SJSA1 (cell line): Measurements from ENCODE around the gene ACOXL. TPM values are rescaled to one million over a fixed set of nuclear protein-coding genes. Genes with fewer than 3 reads are reported as not detected.

Experiments used
- DNase-seq, 2 experiments: peaks; one replicate each; pipeline ENCODE4 v3.0.0-alpha.2; 2015 to 2020; ENCODE audit warnings: low spot score in 2 of 2, low read depth in 1 of 2
- H3K27ac ChIP-seq: fragments of 250-450 bp; sonication (Bioruptor Pico); 2 replicates; pipeline ENCODE4 v1.5.1; 2020; ENCODE audit warnings: mild to moderate bottlenecking, moderate library complexity
- H3K27me3 ChIP-seq: fragments of 250-450 bp; sonication (Bioruptor Pico); replicated peaks from 2 replicates; pipeline ENCODE4 v1.5.1; 2020; ENCODE audit warnings: mild to moderate bottlenecking, moderate library complexity
- H3K36me3 ChIP-seq: fragments of 250-450 bp; sonication (Bioruptor Pico); 2 replicates; pipeline ENCODE4 v1.5.1; 2020; ENCODE audit warnings: mild to moderate bottlenecking
- H3K4me1 ChIP-seq: fragments of 250-450 bp; sonication (Bioruptor Pico); replicated peaks from 2 replicates; pipeline ENCODE4 v1.6.1; 2021; ENCODE audit warnings: mild to moderate bottlenecking
- H3K4me3 ChIP-seq: fragments of 250-450 bp; sonication (Bioruptor Pico); 2 replicates; pipeline ENCODE4 v1.5.1; 2020; ENCODE audit warnings: mild to moderate bottlenecking
- H3K9me3 ChIP-seq: fragments of 250-450 bp; sonication (Bioruptor Pico); replicated peaks from 2 replicates; pipeline ENCODE4 v1.5.1; 2020; ENCODE audit warnings: mild to moderate bottlenecking
- total RNA-seq: library from RNA; depleted of rRNA; stranded (reverse); fragments of >200 nt; shearing (Covaris generic); gene quantifications from 2 replicates; pipeline ENCODE4 v1.2.3, GENCODE V29; 2014

ACOXL gene
- total RNA-seq, 1 experiment from 2014 or later, result not detected

DNA sequence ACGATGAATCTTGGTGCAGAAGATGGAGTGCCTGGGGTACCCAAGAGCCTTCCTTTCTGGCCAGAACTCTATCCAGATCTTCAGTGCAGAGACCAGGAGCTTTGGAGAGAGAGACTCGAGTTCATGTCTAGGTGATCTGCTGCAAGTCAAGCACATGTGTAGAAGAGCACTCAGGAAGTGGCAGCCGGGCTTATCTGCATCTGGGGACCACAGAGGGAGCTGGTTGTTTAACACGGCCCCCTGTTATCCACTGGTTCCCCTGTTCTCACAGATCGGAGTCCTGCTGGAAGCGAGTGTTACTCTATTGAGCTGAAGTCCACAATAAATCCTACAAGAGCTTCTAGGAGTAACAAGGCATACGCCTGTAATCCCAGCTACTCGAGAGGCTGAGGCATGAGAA, 128.3 kb downstream of the ACOXL start:
- no peak overlapping the region for H3K4me3 ChIP-seq
- 0 out of 2 replicates have a peak, but pooled peaks cover 2% of the 10 kb centered on the region for H3K9me3 ChIP-seq
- H3K36me3 ChIP-seq, result no peaks in the 10 kb centered on the region
- peaks cover 38% of the 10 kb centered on the region for H3K27me3 ChIP-seq
- no peak overlapping the region for H3K27ac ChIP-seq
- no peak for DNase-seq
- H3K4me1 ChIP-seq, result no peaks in the 10 kb centered on the region

DNA sequence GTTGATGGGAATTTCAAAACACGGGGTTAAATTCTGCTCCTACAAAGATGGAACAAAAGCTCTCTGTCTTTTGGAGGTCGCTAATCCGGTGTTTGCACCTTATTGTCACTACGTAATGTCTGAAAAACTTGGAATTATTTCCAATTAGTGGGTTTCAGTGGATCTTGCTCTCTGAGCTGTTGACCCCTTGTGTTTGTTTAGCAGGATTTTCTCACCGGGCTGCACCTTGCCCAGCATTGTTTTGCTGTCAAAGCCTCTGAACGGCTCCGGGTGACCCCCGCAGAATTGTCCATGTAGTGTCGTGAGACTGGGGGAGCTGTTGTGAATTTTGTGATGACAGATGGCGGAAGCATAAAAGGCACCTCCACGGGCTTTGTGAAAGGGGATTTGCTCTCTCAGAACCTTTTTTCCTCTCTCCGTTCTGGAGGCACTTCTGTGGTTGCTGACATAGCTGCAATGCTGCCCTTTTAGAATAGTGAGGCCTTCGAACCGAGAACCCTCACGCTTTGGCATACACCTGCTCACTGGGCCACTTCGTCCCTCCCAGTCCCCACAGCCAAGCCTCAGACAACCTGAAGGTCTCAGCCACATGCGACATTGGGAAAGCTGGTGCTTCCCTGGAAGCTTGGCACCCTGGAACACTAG, 129.4 kb downstream of the ACOXL start:
- no peaks in the 10 kb centered on the region for H3K4me1 ChIP-seq
- no peak overlapping the region for H3K4me3 ChIP-seq
- 0 out of 2 replicates have a peak, but pooled peaks cover 2% of the 10 kb centered on the region for H3K9me3 ChIP-seq
- no peak for DNase-seq
- no peak overlapping the region for H3K27ac ChIP-seq
- H3K36me3 ChIP-seq, result no peaks in the 10 kb centered on the region
- peaks cover 39% of the 10 kb centered on the region for H3K27me3 ChIP-seq

DNA sequence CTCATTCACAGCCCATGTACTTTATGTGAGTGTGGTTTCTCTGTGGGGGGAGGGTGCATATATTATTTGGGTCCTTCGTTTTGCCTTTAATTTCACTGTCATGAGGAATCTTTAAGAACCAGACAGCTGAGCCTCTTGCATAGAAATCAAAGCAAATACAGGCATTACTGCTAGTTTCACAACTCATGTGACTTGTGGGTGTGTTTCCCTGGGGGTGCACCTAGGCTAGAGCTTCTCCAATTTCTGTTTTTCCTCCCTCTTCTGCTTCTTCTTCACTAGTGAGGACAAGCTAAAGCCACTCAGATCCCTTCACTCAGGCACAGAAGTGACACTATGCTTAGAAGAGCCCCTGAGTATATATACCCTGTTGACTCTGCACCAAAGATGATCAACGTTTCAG, 131.4 kb downstream of the ACOXL start:
- H3K27me3 ChIP-seq, result peaks cover 32% of the 10 kb centered on the region
- DNase-seq, result peak in 1 of 2 experiments; percentile 13

DNA sequence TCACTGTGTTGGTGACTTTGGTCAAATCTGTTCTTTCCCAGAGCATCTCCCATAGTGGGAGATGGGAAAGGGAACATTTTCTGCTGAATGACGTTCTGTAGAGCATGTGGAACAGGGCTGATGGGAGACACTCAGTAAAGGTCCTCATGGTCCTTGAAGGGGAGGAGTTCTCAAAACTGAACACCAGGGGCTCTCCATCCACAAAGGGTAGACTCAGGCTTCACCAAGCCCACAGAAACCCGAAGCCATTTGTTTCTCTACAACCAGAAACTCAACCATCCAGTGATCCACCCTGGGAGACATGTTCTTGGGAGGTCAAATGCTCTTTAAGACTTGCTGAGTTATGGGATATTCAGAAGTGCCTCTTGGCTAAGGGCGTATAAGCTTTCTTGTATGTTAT, 131.8 kb downstream of the ACOXL start:
- Histone ChIP-seq H3K9me3 (0 out of 2 replicates have a peak, but pooled peaks cover 2% of the 10 kb centered on the region), H3K36me3 (no peaks in the 10 kb centered on the region), H3K27ac (no peak overlapping the region), H3K4me1 (no peaks in the 10 kb centered on the region), H3K4me3 (no peak overlapping the region), H3K27me3 (peaks cover 29% of the 10 kb centered on the region)
- DNase-seq, result no peak

More for the DNA sequence above, 131.4 kb downstream of the ACOXL start:
- Histone ChIP-seq H3K9me3 (0 out of 2 replicates have a peak, but pooled peaks cover 2% of the 10 kb centered on the region), H3K4me3 (no peak overlapping the region), H3K4me1 (no peaks in the 10 kb centered on the region), H3K36me3 (no peaks in the 10 kb centered on the region), H3K27ac (no peak overlapping the region)

DNA sequence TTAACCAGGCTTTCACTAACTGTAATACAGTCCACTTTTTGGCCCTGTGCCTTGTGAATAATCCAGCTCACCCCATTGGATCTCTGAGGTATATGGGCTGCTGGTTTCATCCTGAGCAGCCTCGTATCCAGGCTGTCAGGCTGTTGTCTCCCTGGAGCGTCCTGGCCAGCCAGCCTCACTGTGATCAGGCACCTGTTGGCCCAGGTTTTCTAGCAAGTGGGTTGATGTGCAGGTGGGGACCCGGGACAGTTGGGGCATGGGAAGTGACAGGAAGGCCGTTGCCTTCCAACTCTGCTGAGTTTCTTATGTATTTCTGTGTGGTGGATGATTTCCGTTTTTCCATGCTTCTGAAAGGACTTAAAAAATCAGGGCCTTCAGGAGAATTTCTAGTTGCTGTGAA, 132.4 kb downstream of the ACOXL start:
- peak in 1 of 2 experiments; percentile 37 for DNase-seq
- Histone ChIP-seq H3K4me3 (no peak overlapping the region), H3K27me3 (peaks cover 24% of the 10 kb centered on the region), H3K4me1 (no peaks in the 10 kb centered on the region), H3K36me3 (no peaks in the 10 kb centered on the region), H3K27ac (no peak overlapping the region), H3K9me3 (0 out of 2 replicates have a peak, but pooled peaks cover 2% of the 10 kb centered on the region)

DNA sequence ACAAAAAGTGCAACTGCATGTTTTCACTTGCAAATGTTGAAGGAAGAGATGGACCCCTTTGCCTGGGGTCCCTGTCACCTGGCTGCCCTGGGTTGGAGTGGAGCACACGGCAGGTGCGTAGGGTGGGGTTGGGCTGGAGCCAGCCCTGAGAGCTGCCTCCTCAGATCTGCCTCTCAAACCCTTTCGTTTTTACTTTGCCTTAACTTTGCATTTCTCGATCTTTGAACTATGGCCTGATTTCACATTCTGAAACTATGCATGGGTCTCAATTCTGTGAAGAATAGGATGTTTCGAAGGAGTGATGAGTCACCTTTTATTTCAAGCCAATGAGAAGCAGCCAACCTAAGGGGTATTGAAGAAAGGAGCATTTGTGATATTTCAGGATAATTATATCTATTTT, 132.8 kb downstream of the ACOXL start:
- no peak for DNase-seq
- Histone ChIP-seq H3K27me3 (peaks cover 19% of the 10 kb centered on the region), H3K4me3 (no peak overlapping the region), H3K36me3 (no peaks in the 10 kb centered on the region), H3K4me1 (no peaks in the 10 kb centered on the region), H3K27ac (no peak overlapping the region), H3K9me3 (0 out of 2 replicates have a peak, but pooled peaks cover 2% of the 10 kb centered on the region)

DNA sequence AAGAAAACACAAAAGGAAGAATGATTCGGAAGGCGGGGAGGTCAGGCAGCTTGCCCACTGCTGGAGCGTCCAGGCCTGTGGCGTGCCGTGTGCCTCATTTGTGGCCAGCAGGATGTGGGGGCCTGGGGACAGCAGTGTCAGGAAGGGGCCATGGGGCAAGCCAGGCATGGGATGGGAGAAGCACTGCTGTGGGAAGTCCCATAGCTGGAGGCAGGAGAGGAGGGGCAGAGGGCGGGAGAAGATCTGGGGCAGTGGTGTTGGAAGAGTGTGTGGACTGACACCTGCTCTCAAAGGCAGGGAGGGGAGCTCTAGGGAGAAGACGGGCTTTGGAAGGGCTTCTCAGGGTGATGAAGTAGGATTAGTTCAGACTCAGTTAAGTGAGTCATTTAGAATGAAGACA, 133.7 kb downstream of the ACOXL start:
- Histone ChIP-seq H3K27ac (no peak overlapping the region), H3K4me3 (no peak overlapping the region), H3K9me3 (no peaks in the 10 kb centered on the region), H3K36me3 (no peaks in the 10 kb centered on the region), H3K4me1 (no peaks in the 10 kb centered on the region), H3K27me3 (peaks cover 14% of the 10 kb centered on the region)
- peak in 1 of 2 experiments; percentile 23 for DNase-seq

DNA sequence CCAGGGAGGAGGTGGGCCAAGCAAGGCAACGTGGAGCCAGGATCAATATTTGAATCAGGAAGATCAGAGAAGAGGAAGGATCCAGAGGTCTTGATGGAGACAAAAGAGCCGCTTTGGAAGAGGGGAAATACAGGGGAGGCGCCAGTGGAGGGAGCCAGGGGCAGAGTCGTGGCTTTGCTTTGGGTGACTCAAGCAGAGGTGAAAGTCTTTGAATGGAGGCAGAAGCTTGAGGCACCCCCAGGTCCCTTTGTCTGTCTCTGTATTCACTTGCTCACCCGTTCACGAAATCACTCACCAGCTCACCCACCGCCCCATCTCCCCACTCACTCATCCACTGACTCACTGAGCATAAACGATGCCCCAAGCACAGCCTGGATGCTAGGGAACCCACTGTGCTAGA, 134.1 kb downstream of the ACOXL start:
- Histone ChIP-seq H3K27ac (no peak overlapping the region), H3K9me3 (no peaks in the 10 kb centered on the region), H3K4me3 (no peak overlapping the region), H3K27me3 (peaks cover 14% of the 10 kb centered on the region), H3K4me1 (no peaks in the 10 kb centered on the region), H3K36me3 (no peaks in the 10 kb centered on the region)
- no peak for DNase-seq

DNA sequence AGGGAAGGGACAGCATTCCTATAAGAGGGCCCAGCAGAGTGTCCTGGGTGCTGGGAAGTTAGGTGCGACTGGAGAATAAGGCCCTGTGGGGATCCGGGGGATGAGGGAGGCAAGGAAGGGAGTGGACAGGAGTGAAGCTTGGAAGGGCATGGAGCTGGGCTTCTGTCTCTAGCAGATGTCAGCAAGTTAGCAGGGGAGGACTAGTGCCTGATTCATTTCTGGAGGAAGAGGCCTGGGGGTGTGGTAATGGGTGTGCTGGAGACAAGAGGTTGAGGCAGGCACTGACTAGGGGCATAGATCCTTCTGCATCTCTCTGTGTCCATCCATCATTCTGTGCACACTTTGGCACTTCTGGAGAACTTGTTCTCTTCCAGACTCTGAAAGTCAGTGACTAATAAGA, 134.7 kb downstream of the ACOXL start:
- Histone ChIP-seq H3K4me1 (no peaks in the 10 kb centered on the region), H3K4me3 (no peak overlapping the region), H3K9me3 (no peaks in the 10 kb centered on the region), H3K36me3 (no peaks in the 10 kb centered on the region), H3K27me3 (peaks cover 9% of the 10 kb centered on the region), H3K27ac (no peak overlapping the region)
- no peak for DNase-seq

DNA sequence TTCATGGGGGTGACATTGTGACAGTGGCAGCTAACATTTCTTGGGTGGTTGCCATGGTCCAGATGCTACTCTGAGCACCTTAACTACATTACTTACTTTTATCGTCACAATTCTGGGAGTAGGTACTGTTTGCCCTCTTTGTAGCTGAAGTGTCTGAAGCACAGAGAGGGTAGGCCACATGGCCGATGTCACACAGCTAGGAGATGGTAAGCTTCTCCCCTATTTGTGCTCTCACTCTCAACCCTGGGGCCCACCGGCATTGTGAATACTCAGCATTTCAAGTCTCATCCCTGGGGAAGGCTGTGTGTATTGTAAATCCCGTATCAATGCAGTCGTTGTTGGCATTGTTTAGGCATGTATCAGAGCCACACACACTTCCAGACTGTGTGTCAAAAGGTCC, 136.6 kb downstream of the ACOXL start:
- DNase-seq, result no peak
- H3K4me3 ChIP-seq, result no peak overlapping the region
- H3K27me3 ChIP-seq, result 0 out of 2 replicates have a peak, but pooled peaks cover 4% of the 10 kb centered on the region
- H3K27ac ChIP-seq, result no peak overlapping the region
- H3K36me3 ChIP-seq, result no peaks in the 10 kb centered on the region
- no peaks in the 10 kb centered on the region for H3K9me3 ChIP-seq
- H3K4me1 ChIP-seq, result no peaks in the 10 kb centered on the region

DNA sequence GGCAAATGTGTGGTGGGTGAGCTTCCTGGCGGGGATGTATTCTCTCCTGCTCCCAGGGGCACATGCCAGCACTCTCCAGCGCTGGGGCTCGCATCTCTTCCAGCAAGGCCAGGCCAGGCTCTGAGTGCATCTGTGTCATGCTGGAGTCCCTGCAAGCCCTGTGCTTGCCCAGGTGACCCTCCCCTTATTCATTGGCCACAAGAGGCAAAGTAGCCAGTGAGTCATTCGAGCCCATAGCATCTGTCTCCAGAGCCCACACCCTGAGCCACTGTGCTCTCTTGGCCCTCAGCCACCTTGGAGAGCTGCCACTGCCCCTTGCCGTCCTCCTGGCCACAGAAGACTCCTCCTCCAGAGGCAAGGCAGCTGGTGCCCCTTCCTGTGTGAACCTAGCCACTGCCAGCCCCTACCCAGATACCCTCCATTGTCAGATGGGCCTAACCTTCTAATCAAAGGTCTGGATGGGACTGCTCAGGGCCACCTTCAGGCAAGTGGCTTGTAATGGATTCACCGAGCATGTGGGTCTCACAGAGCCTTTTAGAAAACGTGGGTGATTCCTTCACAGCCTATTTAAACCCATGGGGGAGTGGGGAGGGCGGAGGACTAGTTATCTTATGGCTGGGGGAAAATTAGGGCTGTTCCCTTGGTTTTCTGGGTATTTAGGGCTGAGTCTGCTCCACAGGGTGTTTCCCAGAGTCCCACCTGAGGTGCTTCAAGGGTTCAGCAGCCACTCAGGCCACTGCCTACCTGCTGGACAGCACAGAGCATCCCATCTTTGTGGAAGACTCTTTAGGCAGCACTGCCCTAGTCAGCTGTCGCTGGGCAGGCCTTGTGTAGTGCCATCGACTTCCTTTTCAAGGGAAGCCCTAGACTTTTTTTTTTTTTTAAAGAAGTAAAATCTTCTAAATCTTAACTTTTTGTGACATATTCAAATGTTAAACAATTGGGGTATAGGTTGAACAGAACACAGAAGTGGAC, 137.4 kb downstream of the ACOXL start:
- Histone ChIP-seq H3K4me3 (no peak overlapping the region), H3K27me3 (0 out of 2 replicates have a peak, but pooled peaks cover 4% of the 10 kb centered on the region), H3K27ac (no peak overlapping the region), H3K36me3 (no peaks in the 10 kb centered on the region), H3K9me3 (no peaks in the 10 kb centered on the region), H3K4me1 (no peaks in the 10 kb centered on the region)
- DNase-seq, result peak in 1 of 2 experiments; percentile 5

DNA sequence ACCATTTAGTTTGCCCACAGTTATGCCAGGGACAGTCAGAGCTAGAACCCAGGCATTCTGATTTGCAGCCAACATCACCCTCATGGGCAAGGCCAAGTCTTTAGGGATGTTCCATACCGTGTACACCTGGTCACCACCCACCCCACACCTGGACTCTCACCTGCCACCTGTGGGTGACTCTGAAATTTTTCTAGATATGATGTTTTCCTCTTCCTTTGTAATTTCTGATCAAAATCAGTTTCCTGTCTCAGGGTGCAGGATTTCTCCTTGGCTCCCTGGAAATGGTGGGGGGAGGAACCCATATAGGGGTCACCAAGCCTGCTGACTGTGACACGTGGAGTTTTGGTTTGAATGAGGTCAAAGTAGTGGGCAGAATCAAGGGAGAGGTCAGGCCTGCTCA, 138.2 kb downstream of the ACOXL start:
- DNase-seq, result no peak
- no peak overlapping the region for H3K27ac ChIP-seq
- H3K27me3 ChIP-seq, result 0 out of 2 replicates have a peak, but pooled peaks cover 4% of the 10 kb centered on the region
- no peaks in the 10 kb centered on the region for H3K36me3 ChIP-seq
- no peaks in the 10 kb centered on the region for H3K9me3 ChIP-seq
- no peak overlapping the region for H3K4me3 ChIP-seq
- H3K4me1 ChIP-seq, result no peaks in the 10 kb centered on the region

DNA sequence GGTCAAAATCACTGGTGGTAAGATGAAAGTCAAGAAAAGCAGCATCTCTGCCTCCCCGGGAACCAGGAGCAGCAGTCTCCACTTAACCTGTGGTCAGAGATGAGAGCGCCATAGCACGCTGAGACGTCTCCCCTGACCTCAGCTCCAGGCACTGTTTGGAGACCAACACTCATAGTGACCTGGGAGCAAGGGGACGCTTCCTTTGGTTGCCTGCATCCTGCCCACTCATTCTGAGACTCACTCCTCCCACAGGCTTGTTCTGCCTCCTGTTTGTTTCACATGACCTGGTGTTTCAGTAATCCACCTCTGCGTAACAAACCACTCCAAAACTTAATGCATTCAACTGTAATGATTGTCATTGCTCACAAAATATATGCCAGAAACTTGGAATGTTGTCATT, 139.3 kb downstream of the ACOXL start:
- no peak overlapping the region for H3K27ac ChIP-seq
- H3K36me3 ChIP-seq, result no peaks in the 10 kb centered on the region
- no peaks in the 10 kb centered on the region for H3K4me1 ChIP-seq
- no peaks in the 10 kb centered on the region for H3K9me3 ChIP-seq
- H3K27me3 ChIP-seq, result no peaks in the 10 kb centered on the region
- no peak overlapping the region for H3K4me3 ChIP-seq
- DNase-seq, result no peak

DNA sequence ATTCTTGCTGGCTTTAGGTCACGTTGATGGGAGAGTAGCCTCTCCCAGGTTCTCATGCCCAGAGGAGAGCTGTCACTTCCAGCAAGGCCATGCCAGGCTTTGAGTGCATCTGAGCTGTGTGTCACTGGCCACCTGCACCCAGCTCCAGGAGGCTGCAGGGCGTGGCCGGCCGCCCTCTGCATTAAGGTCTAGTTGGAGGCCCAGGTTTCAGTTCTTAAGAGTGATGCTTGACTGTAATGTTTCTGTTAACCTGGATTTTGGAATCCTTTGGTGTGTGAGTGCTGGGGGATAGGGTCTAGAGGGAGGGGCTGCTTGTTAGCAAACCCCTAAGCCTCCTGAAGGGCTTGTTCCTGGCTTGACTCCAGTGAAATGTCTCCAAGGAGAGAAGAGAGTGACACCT, 140.1 kb downstream of the ACOXL start:
- Histone ChIP-seq H3K9me3 (no peaks in the 10 kb centered on the region), H3K4me3 (no peak overlapping the region), H3K27ac (no peak overlapping the region), H3K36me3 (no peaks in the 10 kb centered on the region), H3K27me3 (no peaks in the 10 kb centered on the region), H3K4me1 (no peaks in the 10 kb centered on the region)
- no peak for DNase-seq
